DOHH2 (cell line): ENCODE results near the gene CSAD.
A peak's percentile ranks its signal among the peaks of the same experiment; 100 is the strongest.

Experiments used
- H3F3A ChIP-seq: fragments of 200-600 bp; sonication (generic), shearing (Covaris generic); 2 replicates; pipeline ENCODE4 v1.6.0; 2016; ENCODE audit warnings: antibody characterized with exemption, mild to moderate bottlenecking; ENCODE audit not compliant: control insufficient read depth, insufficient read depth
- H3K27ac ChIP-seq: fragments of 200-600 bp; sonication (generic); 2 replicates; pipeline ENCODE4 v1.5.1; 2014; ENCODE audit warnings: low read depth, mild to moderate bottlenecking, low read length, moderate library complexity
- H3K27me3 ChIP-seq: fragments of 200-600 bp; sonication (generic); 2 replicates; pipeline ENCODE4 v1.6.1; 2014; ENCODE audit warnings: mild to moderate bottlenecking, low read length, mixed read lengths; ENCODE audit not compliant: control insufficient read depth
- H3K36me3 ChIP-seq: fragments of 200-600 bp; sonication (generic); 2 replicates; pipeline ENCODE4 v1.6.1; 2014; ENCODE audit warnings: mild to moderate bottlenecking, low read length, moderate library complexity, mixed read lengths; ENCODE audit not compliant: control insufficient read depth
- H3K4me1 ChIP-seq: fragments of 200-600 bp; sonication (generic); 2 replicates; pipeline ENCODE4 v1.6.1; 2014; ENCODE audit warnings: mild to moderate bottlenecking, low read length, mixed read lengths; ENCODE audit not compliant: control insufficient read depth
- H3K4me2 ChIP-seq: fragments of 200-600 bp; sonication (generic); 2 replicates; pipeline ENCODE4 v1.6.0; 2014; ENCODE audit warnings: mild to moderate bottlenecking, low read length, moderate library complexity
- H3K4me3 ChIP-seq: fragments of 200-600 bp; sonication (generic); 2 replicates; pipeline ENCODE4 v1.5.1; 2014; ENCODE audit warnings: mild to moderate bottlenecking, low read length, mixed read lengths
- H3K79me2 ChIP-seq: fragments of 200-600 bp; sonication (generic); 2 replicates; pipeline ENCODE4 v1.6.1; 2014; ENCODE audit warnings: mild to moderate bottlenecking, low read length, mixed read lengths; ENCODE audit not compliant: control insufficient read depth
- H3K9me2 ChIP-seq: fragments of 200-600 bp; sonication (generic); replicated peaks from 2 replicates; pipeline ENCODE4 v1.6.1; 2014; ENCODE audit warnings: mild to moderate bottlenecking, low read length, mixed read lengths; ENCODE audit not compliant: control insufficient read depth
- H3K9me3 ChIP-seq: fragments of 200-600 bp; sonication (generic); 2 replicates; pipeline ENCODE4 v1.6.1; 2014; ENCODE audit warnings: antibody characterized with exemption, low read length, mixed read lengths; ENCODE audit not compliant: control insufficient read depth, insufficient read depth
- H4K20me1 ChIP-seq: fragments of 200-600 bp; sonication (generic); 2 replicates; pipeline ENCODE4 v1.6.0; 2014; ENCODE audit warnings: low read depth, mild to moderate bottlenecking, antibody characterized with exemption, low read length, moderate library complexity; ENCODE audit not compliant: control insufficient read depth, insufficient read depth
- CTCF ChIP-seq: fragments of 200-600 bp; sonication (generic); IDR thresholded peaks from one replicate; pipeline ENCODE4 v1.5.1; 2014; ENCODE audit warnings: antibody characterized with exemption, mild to moderate bottlenecking, low read depth, low read length; ENCODE audit not compliant: poor library complexity, severe bottlenecking
- EZH2phosphoT487 ChIP-seq: fragments of 200-600 bp; sonication (generic); IDR thresholded peaks from 2 replicates; pipeline ENCODE4 v1.6.1; 2017; ENCODE audit warnings: borderline replicate concordance, mild to moderate bottlenecking, antibody characterized with exemption, low read length, moderate library complexity, mixed read lengths

Gene CSAD

GRCh38 chr12:53190108-53190729 lies 9.5 kb upstream of the CSAD start:
- H3K9me3 ChIP-seq = no peaks in the 10 kb centered on the region
- no peaks in the 10 kb centered on the region for H3K9me2 ChIP-seq
- peaks cover 4% of the 10 kb centered on the region; the same call in 1 of the 2 replicates for H3K4me1 ChIP-seq
- H3K36me3 ChIP-seq = peaks cover 78% of the 10 kb centered on the region
- H3K4me2 ChIP-seq = no peak overlapping the region
- TF ChIP-seq EZH2phosphoT487 (no peak), CTCF (peak; percentile 79)
- H3F3A ChIP-seq = peaks cover 10% of the 10 kb centered on the region
- H3K27ac ChIP-seq = no peak overlapping the region
- no peaks in the 10 kb centered on the region for H3K27me3 ChIP-seq
- H3K4me3 ChIP-seq = no peak overlapping the region
- H3K79me2 ChIP-seq = 0 out of 2 replicates have a peak, but pooled peaks cover under 1% of the 10 kb centered on the region
- H4K20me1 ChIP-seq = no peaks in the 10 kb centered on the region

GRCh38 chr12:53187145-53187899 lies 6.6 kb upstream of the CSAD start:
- TF ChIP-seq CTCF (no peak), EZH2phosphoT487 (no peak)
- Histone ChIP-seq H3K27me3 (no peaks in the 10 kb centered on the region), H3K79me2 (peaks cover 26% of the 10 kb centered on the region), H3K9me3 (no peaks in the 10 kb centered on the region), H3F3A (peaks cover 10% of the 10 kb centered on the region), H3K9me2 (no peaks in the 10 kb centered on the region), H3K27ac (no peak overlapping the region), H4K20me1 (no peaks in the 10 kb centered on the region; the same call in 1 of the 2 replicates), H3K4me3 (no peak overlapping the region), H3K36me3 (peaks cover 91% of the 10 kb centered on the region), H3K4me1 (peaks cover 17% of the 10 kb centered on the region), H3K4me2 (no peak overlapping the region)

GRCh38 chr12:53186745-53187144 lies 6.0 kb upstream of the CSAD start:
- no peak overlapping the region for H3K27ac ChIP-seq
- no peaks in the 10 kb centered on the region for H3K9me3 ChIP-seq
- H3K4me2 ChIP-seq = no peak overlapping the region
- no peak overlapping the region for H3K4me3 ChIP-seq
- H3K36me3 ChIP-seq = peaks cover 91% of the 10 kb centered on the region
- no peaks in the 10 kb centered on the region for H3K27me3 ChIP-seq
- no peak for TF ChIP-seq CTCF
- no peak for TF ChIP-seq EZH2phosphoT487
- no peaks in the 10 kb centered on the region; the same call in 1 of the 2 replicates for H4K20me1 ChIP-seq
- H3F3A ChIP-seq = peaks cover 10% of the 10 kb centered on the region
- H3K79me2 ChIP-seq = peaks cover 32% of the 10 kb centered on the region
- H3K9me2 ChIP-seq = no peaks in the 10 kb centered on the region
- H3K4me1 ChIP-seq = peaks cover 23% of the 10 kb centered on the region
